CD14-positive monocyte (primary cell): ENCODE measurements around the gene CAMK1D. TPM values are rescaled to one million over a fixed set of nuclear protein-coding genes. Genes with fewer than 3 reads are reported as not detected.

Source experiments
- DNase-seq, 3 donors: peaks; one replicate each; pipeline ENCODE4 v3.0.0-alpha.2; 2011 to 2022
- H2AFZ ChIP-seq: 2 replicates; pipeline ENCODE4 v1.6.0; 2012; ENCODE audit warnings: mild to moderate bottlenecking, low read depth, low read length, inconsistent platforms; ENCODE audit not compliant: insufficient read depth, poor library complexity, severe bottlenecking
- H3K27ac ChIP-seq, 2 donors: 1 replicate in 1 of 2; 2 replicates in 1 of 2; pipeline ENCODE4 v1.5.1; 2012 to 2013; ENCODE audit warnings: low read length in 2 of 2, control low read depth in 1 of 2, inconsistent platforms in 1 of 2, low read depth in 1 of 2, mild to moderate bottlenecking in 1 of 2
- H3K27me3 ChIP-seq, 2 donors: one replicate each; pipeline versions ENCODE4 v1.6.0 to v1.6.1; 2011 to 2013; ENCODE audit warnings: low read length in 2 of 2; ENCODE audit not compliant: control insufficient read depth in 2 of 2, insufficient read depth in 2 of 2
- H3K36me3 ChIP-seq, 2 donors: replicated peaks in 1 of 2; 1 replicate in 1 of 2; 2 replicates in 1 of 2; pipeline versions ENCODE4 v1.5.1 to v1.6.1; 2012 to 2013; ENCODE audit warnings: low read length in 2 of 2, control low read depth in 1 of 2, inconsistent platforms in 1 of 2, mild to moderate bottlenecking in 1 of 2; ENCODE audit not compliant: insufficient read depth in 2 of 2, control insufficient read depth in 1 of 2
- H3K4me1 ChIP-seq, 2 donors: 1 replicate in 1 of 2; 2 replicates in 1 of 2; pipeline versions ENCODE4 v1.5.1 to v1.6.1; 2012 to 2013; ENCODE audit warnings: low read length in 2 of 2, control low read depth in 1 of 2, inconsistent platforms in 1 of 2, mild to moderate bottlenecking in 1 of 2, moderate library complexity in 1 of 2; ENCODE audit not compliant: insufficient read depth in 2 of 2, control insufficient read depth in 1 of 2
- H3K4me2 ChIP-seq: replicated peaks from 2 replicates; pipeline ENCODE3; 2012; ENCODE audit warnings: low read length, moderate library complexity, mild to moderate bottlenecking; ENCODE audit not compliant: poor library complexity, severe bottlenecking; ENCODE audit errors: extremely low read depth
- H3K4me3 ChIP-seq, 3 experiments: fragments of 200-600 bp in 1 of 3; sonication (generic) in 1 of 3; replicated peaks in 1 of 3; 1 replicate in 2 of 3; 2 replicates in 1 of 3; pipeline ENCODE4 v1.5.1; 2011 to 2013; ENCODE audit warnings: low read length in 3 of 3, mild to moderate bottlenecking in 3 of 3, control low read depth in 2 of 3, low read depth in 2 of 3, inconsistent platforms in 1 of 3, moderate library complexity in 1 of 3
- H3K79me2 ChIP-seq: 2 replicates; pipeline ENCODE4 v1.6.0; 2012; ENCODE audit warnings: mild to moderate bottlenecking, control low read depth, inconsistent platforms, low read length, moderate library complexity; ENCODE audit not compliant: insufficient read depth
- H3K9ac ChIP-seq: 2 replicates; pipeline ENCODE4 v1.6.0; 2017; ENCODE audit warnings: low read length, mild to moderate bottlenecking; ENCODE audit not compliant: insufficient read depth, poor library complexity, severe bottlenecking
- H3K9me3 ChIP-seq, 2 donors: replicated peaks in 1 of 2; 1 replicate in 1 of 2; 2 replicates in 1 of 2; pipeline versions ENCODE4 v1.5.1 to v1.6.1; 2012 to 2013; ENCODE audit warnings: low read length in 2 of 2, control low read depth in 1 of 2; ENCODE audit not compliant: control insufficient read depth in 1 of 2, insufficient read depth in 1 of 2
- H4K20me1 ChIP-seq: 2 replicates; pipeline ENCODE4 v1.6.0; 2012; ENCODE audit warnings: mild to moderate bottlenecking, low read length, control low read depth, moderate library complexity; ENCODE audit not compliant: insufficient read depth
- H3K27ac Mint-ChIP-seq, 7 donors: one replicate each; pipeline ENCODE4 v1.8.0; 2020; ENCODE audit warnings: mild to moderate bottlenecking in 7 of 7, mixed read lengths in 7 of 7, moderate library complexity in 6 of 7, inconsistent platforms in 2 of 7
- H3K27me3 Mint-ChIP-seq, 3 donors: one replicate each; pipeline ENCODE4 v1.8.0; 2021 to 2022; ENCODE audit warnings: low read depth in 3 of 3, mild to moderate bottlenecking in 3 of 3, mixed read lengths in 3 of 3, moderate library complexity in 3 of 3, inconsistent platforms in 1 of 3
- H3K36me3 Mint-ChIP-seq, 2 donors: one replicate each; pipeline ENCODE4 v1.8.0; 2020; ENCODE audit warnings: mixed read lengths in 2 of 2, inconsistent platforms in 1 of 2, mild to moderate bottlenecking in 1 of 2
- H3K4me1 Mint-ChIP-seq: one replicate; pipeline ENCODE4 v1.8.0; 2020; ENCODE audit warnings: mild to moderate bottlenecking, mixed read lengths
- H3K4me3 Mint-ChIP-seq, 2 donors: one replicate each; pipeline ENCODE4 v1.8.0; 2020; ENCODE audit warnings: mild to moderate bottlenecking in 2 of 2, mixed read lengths in 2 of 2, moderate library complexity in 1 of 2
- H3K9me3 Mint-ChIP-seq, 7 donors: one replicate each; pipeline ENCODE4 v1.8.0; 2020 to 2022; ENCODE audit warnings: mixed read lengths in 7 of 7, mild to moderate bottlenecking in 6 of 7, moderate library complexity in 6 of 7, inconsistent platforms in 2 of 7
- CTCF ChIP-seq: fragments of 200-600 bp; IDR thresholded peaks from one replicate; pipeline ENCODE4 v1.8.0; 2022; ENCODE audit warnings: antibody characterized with exemption, mild to moderate bottlenecking
- WGBS: methylation state at CpG from one replicate; pipeline ENCODE4 v1.1.5; 2013; ENCODE audit warnings: missing lambda C conversion rate; ENCODE audit not compliant: insufficient coverage; 5-methylcytosine and 5-hydroxymethylcytosine counted together
- intact Hi-C, 2 donors: fragments of 100-400 bp; cut with micrococcal nuclease; formaldehyde crosslinking; loops; one replicate each; pipeline versions ENCODE4 v1.15.0 to v1.15.1; 2023
- polyA plus RNA-seq, 3 donors: library from polyadenylated mRNA; depleted of rRNA in 1 of 3; unstranded in 2 of 3; stranded (reverse) in 1 of 3; fragments of 300-500 nt in 2 of 3; fragments of >200 nt in 1 of 3; fragmentation: Illumina TruSeq in 2 of 3; gene quantifications; 1 replicate in 2 of 3; 2 replicates in 1 of 3; pipeline ENCODE4 v1.2.3, GENCODE V29; 2012 to 2021

CAMK1D gene
- polyA plus RNA-seq, 3 donors, result 6.7 to 11.8 (median 7.1) TPM

- no peak for DNase-seq
- peaks cover 0 to 5% (median 0%) of the 10 kb centered on the region in 3 donors for H3K27me3 Mint-ChIP-seq
- H3K4me3 ChIP-seq, result no peak overlapping the region
- no peaks in the 10 kb centered on the region for H3K27me3 ChIP-seq
- WGBS, result 97% methylated on average over 9 of the region's 11 CpGs
- H3K79me2 ChIP-seq, result no peaks in the 10 kb centered on the region
- no peak overlapping the region for H3K9ac ChIP-seq
- no peak overlapping the region for H3K4me2 ChIP-seq
- peak overlapping the region in 1 of 7 donors; percentile 72 for H3K27ac Mint-ChIP-seq
- no peaks in the 10 kb centered on the region for H3K36me3 ChIP-seq
- H3K4me3 Mint-ChIP-seq, result no peak overlapping the region
- TF ChIP-seq CTCF, result no peak
- H2AFZ ChIP-seq, result no peak overlapping the region
- H3K27ac ChIP-seq, result no peak overlapping the region
- H3K36me3 Mint-ChIP-seq, result no peaks in the 10 kb centered on the region
- no peaks in the 10 kb centered on the region for H3K4me1 Mint-ChIP-seq
- intact Hi-C loops, result no loop called here
- peaks cover 0 to 6% of the 10 kb centered on the region in 2 donors for H3K9me3 ChIP-seq
- peaks cover 28% of the 10 kb centered on the region for H4K20me1 ChIP-seq
- no peaks in the 10 kb centered on the region for H3K4me1 ChIP-seq
- peaks cover 0 to 7% (median 2%) of the 10 kb centered on the region in 7 donors for H3K9me3 Mint-ChIP-seq
These were observed 273.3 kb downstream of the CAMK1D start for GRCh38 chr10:12622691-12623090.

GRCh38 chr10:12625393-12626023 is 276.2 kb downstream of the CAMK1D start:
- no peak overlapping the region for H3K27ac Mint-ChIP-seq
- Histone ChIP-seq H3K4me3 (no peak overlapping the region), H4K20me1 (peaks cover 32% of the 10 kb centered on the region), H3K9me3 (peaks cover 0 to 6% of the 10 kb centered on the region in 2 donors), H3K27me3 (no peaks in the 10 kb centered on the region), H3K79me2 (no peaks in the 10 kb centered on the region), H3K36me3 (no peaks in the 10 kb centered on the region), H3K9ac (no peak overlapping the region), H3K4me1 (no peaks in the 10 kb centered on the region), H2AFZ (no peak overlapping the region), H3K4me2 (no peak overlapping the region), H3K27ac (no peak overlapping the region)
- no peak for TF ChIP-seq CTCF
- intact Hi-C loops, result no loop called here
- 98% methylated on average over 8 of the region's 12 CpGs for WGBS
- H3K36me3 Mint-ChIP-seq, result no peaks in the 10 kb centered on the region
- H3K27me3 Mint-ChIP-seq, result peaks cover 0 to 2% (median 0%) of the 10 kb centered on the region in 3 donors
- no peaks in the 10 kb centered on the region for H3K4me1 Mint-ChIP-seq
- H3K9me3 Mint-ChIP-seq, result peaks cover 0 to 7% (median 2%) of the 10 kb centered on the region in 7 donors
- no peak overlapping the region for H3K4me3 Mint-ChIP-seq
- DNase-seq, result no peak
